PC-3 (cell line): ENCODE measurements around the gene PLSCR4.

ENCODE experiments used
- EZH2 ChIP-seq: fragments of 300-600 bp; sonication (generic); IDR thresholded peaks from one replicate; pipeline ENCODE4 v1.6.1; 2017; ENCODE audit warnings: antibody characterized with exemption, mild to moderate bottlenecking, low read length; ENCODE audit not compliant: unreplicated experiment
- EZH2phosphoT487 ChIP-seq: fragments of 300-600 bp; sonication (generic); IDR thresholded peaks from 2 replicates; pipeline ENCODE4 v1.6.1; 2018; ENCODE audit warnings: mild to moderate bottlenecking, antibody characterized with exemption, low read length, borderline replicate concordance
- TF ChIP-seq, protein P1 (sequence below): fragments of 300-600 bp; sonication (generic); conservative IDR thresholded peaks from 2 replicates; pipeline ENCODE4 v1.5.1; 2017; ENCODE audit warnings: antibody characterized with exemption, low read depth, mild to moderate bottlenecking, low read length

DNA sequence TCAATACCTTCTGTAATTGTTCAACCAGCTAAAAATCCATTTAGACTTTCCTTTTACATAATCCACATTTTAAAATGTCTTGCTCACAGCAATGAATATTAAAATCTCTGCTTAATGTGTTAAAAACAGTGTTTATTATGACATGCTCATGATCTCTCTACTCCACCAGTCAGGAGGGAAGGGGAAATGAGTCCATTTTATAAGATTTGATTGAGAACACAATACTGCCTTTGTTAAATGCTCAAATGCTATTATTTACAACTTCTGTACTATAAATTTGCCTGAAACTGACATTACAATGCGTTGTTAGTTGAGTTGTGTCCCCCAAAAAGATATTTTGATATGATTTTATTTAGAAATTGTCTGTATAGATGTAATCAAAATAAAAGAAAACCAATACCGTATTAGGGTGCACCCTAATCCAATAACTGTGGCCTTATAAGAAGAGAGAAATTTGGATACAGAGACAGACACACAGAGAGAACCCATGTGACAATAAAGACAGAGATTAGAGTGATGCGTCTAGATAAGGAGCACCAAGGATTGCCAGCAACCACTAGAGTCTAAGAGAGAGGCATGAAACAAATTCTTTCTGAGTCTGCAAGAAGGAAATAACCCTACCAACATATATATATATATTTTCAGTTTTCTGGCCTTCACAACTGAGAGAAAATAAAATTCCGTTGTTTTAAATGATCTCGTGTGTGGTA lies 9.1 kb upstream of the PLSCR4 start:
- TF ChIP-seq, protein P1, sequence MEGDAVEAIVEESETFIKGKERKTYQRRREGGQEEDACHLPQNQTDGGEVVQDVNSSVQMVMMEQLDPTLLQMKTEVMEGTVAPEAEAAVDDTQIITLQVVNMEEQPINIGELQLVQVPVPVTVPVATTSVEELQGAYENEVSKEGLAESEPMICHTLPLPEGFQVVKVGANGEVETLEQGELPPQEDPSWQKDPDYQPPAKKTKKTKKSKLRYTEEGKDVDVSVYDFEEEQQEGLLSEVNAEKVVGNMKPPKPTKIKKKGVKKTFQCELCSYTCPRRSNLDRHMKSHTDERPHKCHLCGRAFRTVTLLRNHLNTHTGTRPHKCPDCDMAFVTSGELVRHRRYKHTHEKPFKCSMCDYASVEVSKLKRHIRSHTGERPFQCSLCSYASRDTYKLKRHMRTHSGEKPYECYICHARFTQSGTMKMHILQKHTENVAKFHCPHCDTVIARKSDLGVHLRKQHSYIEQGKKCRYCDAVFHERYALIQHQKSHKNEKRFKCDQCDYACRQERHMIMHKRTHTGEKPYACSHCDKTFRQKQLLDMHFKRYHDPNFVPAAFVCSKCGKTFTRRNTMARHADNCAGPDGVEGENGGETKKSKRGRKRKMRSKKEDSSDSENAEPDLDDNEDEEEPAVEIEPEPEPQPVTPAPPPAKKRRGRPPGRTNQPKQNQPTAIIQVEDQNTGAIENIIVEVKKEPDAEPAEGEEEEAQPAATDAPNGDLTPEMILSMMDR: no peak
- TF ChIP-seq EZH2phosphoT487 (no peak), EZH2 (no peak)
